ENCODE results near the gene PABPN1L. TPM values are rescaled to one million over a fixed set of nuclear protein-coding genes. Genes with fewer than 3 reads are reported as not detected.

The PABPN1L gene
- total and polyA plus RNA-seq, 2 donors (not counting 3 experiments of a cell fraction or from before 2014, with no cell fraction given) = not detected

- no peak overlapping the region for H3K4me3 ChIP-seq (replicated peaks in 1 of 3; ENCODE audit: insufficient read depth in 1 of 3, low read depth in 1 of 3, low read length in 3 of 3)
- H3K9me1 ChIP-seq (replicated peaks; ENCODE audit: control insufficient read depth, extremely low read depth, insufficient read depth, low read length) = no peaks in the 10 kb centered on the region
- no peak for FAIRE-seq
- CTCF ChIA-PET = interaction anchor here (1.3 kb wide), 1 partner anchor 12 kb away, joined by 7 read pairs; the partner anchor contains the start of genes GALNS and TRAPPC2L
- H3K27ac ChIP-seq (ENCODE audit: insufficient read depth, low read depth, low read length) = no peak overlapping the region
- no peaks in the 10 kb centered on the region for H3K36me3 ChIP-seq (ENCODE audit: control insufficient read depth in 2 of 2, extremely low read depth in 1 of 2, insufficient read depth in 2 of 2, low read length in 2 of 2)
- DNase-seq (ENCODE audit: low read depth, low spot score) = no peak
- intact Hi-C loops (cut with micrococcal nuclease) (no loop called here), dilution Hi-C loops (cut with MboI; ENCODE audit: extremely low pct_ligation_motif_present, low sequenced_read_pairs) (no loop called here)
- H3K4me1 ChIP-seq (ENCODE audit: control insufficient read depth, extremely low read depth, insufficient read depth, low read length) = no peaks in the 10 kb centered on the region
- no peaks in the 10 kb centered on the region for H3K79me2 ChIP-seq (ENCODE audit: control insufficient read depth, insufficient read depth, low read length)
- POLR2A ChIA-PET = no interaction called here
- no peaks in the 10 kb centered on the region for H3K27me3 ChIP-seq (ENCODE audit: control insufficient read depth in 2 of 2, insufficient read depth in 2 of 2, low read length in 2 of 2)
- H3K9ac ChIP-seq (replicated peaks; ENCODE audit: extremely low read depth, insufficient read depth, low read length) = no peak overlapping the region
- BruUV-seq (replicated peaks) = no TSS peak
- H3K9me3 ChIP-seq (replicated peaks; ENCODE audit: control insufficient read depth, insufficient read depth, low read length) = no peaks in the 10 kb centered on the region
- H4K20me1 ChIP-seq (replicated peaks; ENCODE audit: control insufficient read depth, extremely low read depth, insufficient read depth, low read length) = no peaks in the 10 kb centered on the region
- H2AFZ ChIP-seq (ENCODE audit: low read depth, low read length) = no peak overlapping the region
- TF ChIP-seq MYC (IDR thresholded peaks at IDR 0.05; ENCODE audit: low read depth, low read length) (no peak), CTCF (IDR thresholded peaks at IDR 0.05; ENCODE audit: extremely low read depth in 1 of 2, insufficient read depth in 1 of 2, low read depth in 1 of 2, low read length in 2 of 2) (no peak), POLR2AphosphoS5 (IDR thresholded peaks at IDR 0.05; ENCODE audit: insufficient read depth, low read depth, low read length) (no peak), JUN (IDR thresholded peaks at IDR 0.05; ENCODE audit: borderline replicate concordance, insufficient read depth, insufficient read length, low read depth) (no peak), GATA2 (IDR thresholded peaks at IDR 0.05; ENCODE audit: insufficient read depth, insufficient read length, low read depth, low read length) (no peak), MAX (IDR thresholded peaks at IDR 0.05; ENCODE audit: insufficient read depth, insufficient read length) (no peak), POLR2A (IDR thresholded peaks at IDR 0.05; ENCODE audit: low read depth, low read length) (no peak), EZH2 (IDR thresholded peaks at IDR 0.05; ENCODE audit: borderline replicate concordance, low read depth, low read length, severe bottlenecking) (no peak), FOS (IDR thresholded peaks at IDR 0.05; ENCODE audit: borderline replicate concordance, insufficient read depth, low read length) (no peak)
- H3K4me2 ChIP-seq (ENCODE audit: insufficient read depth, low read length) = no peak overlapping the region
Measured at GRCh38 chr16:88868974-88869672, 2.7 kb upstream of the PABPN1L start.

All from endothelial cell of umbilical vein (primary cell).